ENCODE results near the gene CIAO2A. TPM values are rescaled to one million over a fixed set of nuclear protein-coding genes. Genes with fewer than 3 reads are reported as not detected.

The CIAO2A gene, protein sequence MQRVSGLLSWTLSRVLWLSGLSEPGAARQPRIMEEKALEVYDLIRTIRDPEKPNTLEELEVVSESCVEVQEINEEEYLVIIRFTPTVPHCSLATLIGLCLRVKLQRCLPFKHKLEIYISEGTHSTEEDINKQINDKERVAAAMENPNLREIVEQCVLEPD
- total RNA-seq (2021; ENCODE audit: unreplicated experiment) (89.8 TPM), Bru-seq, nascent RNA (percentile 83 among the genes with signal in this experiment), BruChase-seq, experiment 1, labeled RNA remaining after a 2-hour chase (percentile 80 among the genes with signal in this experiment), BruChase-seq, experiment 2, labeled RNA remaining after a 6-hour chase (percentile 86 among the genes with signal in this experiment)
- polyA plus RNA-seq (2012; ENCODE audit: insufficient read length): 84.6 TPM
- long read RNA-seq, transcript CIAO2A-202 (4 exons, 826 nt): minor isoform, 25 of 113 reads
- long read RNA-seq, transcript CIAO2A-201 (5 exons, 1,105 nt): major isoform, 54 of 113 reads
- long read RNA-seq, partial matches to known transcripts: 1 of 113 reads
- long read RNA-seq, other reads (novel, unspliced or antisense): 25 of 113 reads

DNA sequence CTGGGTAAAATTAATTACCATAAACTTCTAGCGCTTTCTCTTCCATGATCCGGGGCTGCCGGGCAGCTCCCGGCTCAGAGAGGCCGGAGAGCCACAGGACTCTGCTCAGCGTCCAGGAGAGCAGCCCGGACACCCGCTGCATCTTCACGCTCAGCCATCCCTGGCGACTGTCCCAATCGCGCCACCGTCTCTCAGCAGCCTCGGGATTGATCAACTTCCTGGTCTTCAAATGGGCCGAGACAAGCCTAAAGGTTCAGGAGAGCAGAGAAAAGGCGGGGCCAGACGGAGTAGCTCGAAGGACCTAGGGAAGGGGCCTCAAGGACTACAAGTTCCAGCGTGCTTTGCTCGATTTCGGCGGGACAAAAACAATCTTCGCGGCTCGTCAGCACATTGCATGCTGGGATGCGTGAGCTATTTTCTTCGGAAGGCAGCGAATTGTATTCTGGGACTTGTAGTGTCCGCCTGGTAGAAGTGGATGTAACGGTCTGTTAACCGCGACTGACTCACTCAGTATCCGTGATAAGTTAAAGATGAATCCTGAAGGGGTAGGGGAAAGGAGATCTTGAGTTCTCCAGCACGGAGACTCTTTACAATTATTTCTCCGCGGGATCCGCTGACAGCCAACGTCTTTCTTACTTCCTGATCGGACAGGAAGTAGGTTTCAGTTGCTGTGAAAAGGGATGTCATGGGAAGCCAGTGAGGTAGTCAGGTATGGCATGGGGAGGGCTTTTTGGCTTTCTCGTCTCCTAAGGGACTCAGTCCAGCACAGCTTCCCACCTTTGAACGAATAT, at the start of gene CIAO2A:
Gene CIAO2A, minus strand, starts transcription at position 212 of the 791 bp plus-strand sequence. Its CDS starts 70 bp downstream, at position 142.
- in situ Hi-C loops (cut with HindIII; ENCODE audit: low pct_unique_long_range_greater_than_20kb, low sequenced_read_pairs) (no loop called here), intact Hi-C loops (cut with micrococcal nuclease; ENCODE audit: unreplicated experiment) (no loop called here)
- ATAC-seq (peak; percentile 92), DNase-seq (ENCODE audit: low read depth, low spot score) (peak; percentile 99)
- no peaks in the 10 kb centered on the region for H3K9me3 ChIP-seq (ENCODE audit: control insufficient read depth, insufficient read depth, low read depth, low read length)
- H3K27ac ChIP-seq (ENCODE audit: low read length): peak within 1 kb of the TSS; percentile 99
- POLR2A ChIA-PET: interaction anchor here (0.5 to 0.8 kb wide), 5 partner anchors 11 to 706 kb away, joined by 3 to 9 read pairs (median 4); no protein-coding TSS in a partner anchor
- no TSS peak for BruUV-seq (replicated peaks)
- H3K4me3 ChIP-seq (ENCODE audit: low read depth in 2 of 2, low read length in 2 of 2): peak within 1 kb of the TSS; percentile 92 to 97
- no peaks in the 10 kb centered on the region for H3K27me3 ChIP-seq (ENCODE audit: control insufficient read depth, insufficient read depth, low read length)
- CTCF ChIA-PET: interaction anchor here (0.6 to 1.6 kb wide), 3 partner anchors 59 to 1787 kb away, joined by 3 to 12 read pairs (median 10); no protein-coding TSS in a partner anchor
- TF ChIP-seq SIN3A (IDR thresholded peaks at IDR 0.05; ENCODE audit: borderline replicate concordance, insufficient read depth, low read depth, low read length) (peak; percentile 70; the same call in 1 of the 2 replicates), TCF7L2 (IDR thresholded peaks at IDR 0.05; ENCODE audit: low read depth, low read length) (peak; percentile 94), POLR2AphosphoS5 (IDR thresholded peaks at IDR 0.05; ENCODE audit: low read depth, low read length) (peak; percentile 54)
- TF ChIP-seq, protein P1, sequence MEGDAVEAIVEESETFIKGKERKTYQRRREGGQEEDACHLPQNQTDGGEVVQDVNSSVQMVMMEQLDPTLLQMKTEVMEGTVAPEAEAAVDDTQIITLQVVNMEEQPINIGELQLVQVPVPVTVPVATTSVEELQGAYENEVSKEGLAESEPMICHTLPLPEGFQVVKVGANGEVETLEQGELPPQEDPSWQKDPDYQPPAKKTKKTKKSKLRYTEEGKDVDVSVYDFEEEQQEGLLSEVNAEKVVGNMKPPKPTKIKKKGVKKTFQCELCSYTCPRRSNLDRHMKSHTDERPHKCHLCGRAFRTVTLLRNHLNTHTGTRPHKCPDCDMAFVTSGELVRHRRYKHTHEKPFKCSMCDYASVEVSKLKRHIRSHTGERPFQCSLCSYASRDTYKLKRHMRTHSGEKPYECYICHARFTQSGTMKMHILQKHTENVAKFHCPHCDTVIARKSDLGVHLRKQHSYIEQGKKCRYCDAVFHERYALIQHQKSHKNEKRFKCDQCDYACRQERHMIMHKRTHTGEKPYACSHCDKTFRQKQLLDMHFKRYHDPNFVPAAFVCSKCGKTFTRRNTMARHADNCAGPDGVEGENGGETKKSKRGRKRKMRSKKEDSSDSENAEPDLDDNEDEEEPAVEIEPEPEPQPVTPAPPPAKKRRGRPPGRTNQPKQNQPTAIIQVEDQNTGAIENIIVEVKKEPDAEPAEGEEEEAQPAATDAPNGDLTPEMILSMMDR (IDR thresholded peaks at IDR 0.05): no peak
- TF ChIP-seq, protein P2, sequence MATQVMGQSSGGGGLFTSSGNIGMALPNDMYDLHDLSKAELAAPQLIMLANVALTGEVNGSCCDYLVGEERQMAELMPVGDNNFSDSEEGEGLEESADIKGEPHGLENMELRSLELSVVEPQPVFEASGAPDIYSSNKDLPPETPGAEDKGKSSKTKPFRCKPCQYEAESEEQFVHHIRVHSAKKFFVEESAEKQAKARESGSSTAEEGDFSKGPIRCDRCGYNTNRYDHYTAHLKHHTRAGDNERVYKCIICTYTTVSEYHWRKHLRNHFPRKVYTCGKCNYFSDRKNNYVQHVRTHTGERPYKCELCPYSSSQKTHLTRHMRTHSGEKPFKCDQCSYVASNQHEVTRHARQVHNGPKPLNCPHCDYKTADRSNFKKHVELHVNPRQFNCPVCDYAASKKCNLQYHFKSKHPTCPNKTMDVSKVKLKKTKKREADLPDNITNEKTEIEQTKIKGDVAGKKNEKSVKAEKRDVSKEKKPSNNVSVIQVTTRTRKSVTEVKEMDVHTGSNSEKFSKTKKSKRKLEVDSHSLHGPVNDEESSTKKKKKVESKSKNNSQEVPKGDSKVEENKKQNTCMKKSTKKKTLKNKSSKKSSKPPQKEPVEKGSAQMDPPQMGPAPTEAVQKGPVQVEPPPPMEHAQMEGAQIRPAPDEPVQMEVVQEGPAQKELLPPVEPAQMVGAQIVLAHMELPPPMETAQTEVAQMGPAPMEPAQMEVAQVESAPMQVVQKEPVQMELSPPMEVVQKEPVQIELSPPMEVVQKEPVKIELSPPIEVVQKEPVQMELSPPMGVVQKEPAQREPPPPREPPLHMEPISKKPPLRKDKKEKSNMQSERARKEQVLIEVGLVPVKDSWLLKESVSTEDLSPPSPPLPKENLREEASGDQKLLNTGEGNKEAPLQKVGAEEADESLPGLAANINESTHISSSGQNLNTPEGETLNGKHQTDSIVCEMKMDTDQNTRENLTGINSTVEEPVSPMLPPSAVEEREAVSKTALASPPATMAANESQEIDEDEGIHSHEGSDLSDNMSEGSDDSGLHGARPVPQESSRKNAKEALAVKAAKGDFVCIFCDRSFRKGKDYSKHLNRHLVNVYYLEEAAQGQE (IDR thresholded peaks at IDR 0.05; ENCODE audit: insufficient read depth in 1 of 2, low read depth in 2 of 2, low read length in 1 of 2): no peak
- H3K4me1 ChIP-seq (ENCODE audit: control insufficient read depth, insufficient read depth, low read length): peaks cover 32% of the 10 kb centered on the region
- H3K36me3 ChIP-seq (ENCODE audit: control insufficient read depth, insufficient read depth, low read length): peaks cover 3% of the 10 kb centered on the region; the same call in 1 of the 2 replicates

DNA sequence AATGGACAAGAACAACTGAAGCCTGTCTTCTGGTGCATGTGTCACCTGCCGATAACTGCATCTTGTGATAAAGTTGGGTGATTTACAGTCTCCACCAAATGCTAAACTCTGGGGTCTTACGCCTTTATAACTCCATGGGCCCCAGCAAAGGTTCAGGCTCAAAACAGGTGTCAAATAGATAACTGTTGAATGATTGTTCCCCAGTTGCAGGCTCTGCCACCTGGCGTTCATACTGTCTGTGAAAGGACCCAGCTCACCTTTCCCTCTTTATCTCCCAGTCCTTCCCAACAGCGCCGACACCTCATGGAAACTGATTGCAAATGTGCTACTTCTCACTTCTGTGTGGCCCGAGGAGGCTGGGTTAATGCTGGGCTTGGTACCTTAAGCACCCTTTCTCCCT, 49.6 kb upstream of the CIAO2A start:
- H3K27me3 ChIP-seq (ENCODE audit: control insufficient read depth, insufficient read depth, low read length): no peaks in the 10 kb centered on the region
- H3K9me3 ChIP-seq (ENCODE audit: control insufficient read depth, insufficient read depth, low read depth, low read length): no peaks in the 10 kb centered on the region
- ATAC-seq: no peak; the same call in 1 of the 2 replicates
- no peak overlapping the region for H3K27ac ChIP-seq (ENCODE audit: low read length)
- no peak for DNase-seq (ENCODE audit: low read depth, low spot score)
- intact Hi-C loops (cut with micrococcal nuclease; ENCODE audit: unreplicated experiment) (no loop called here), in situ Hi-C loops (cut with HindIII; ENCODE audit: low pct_unique_long_range_greater_than_20kb, low sequenced_read_pairs) (no loop called here)
- H3K36me3 ChIP-seq (ENCODE audit: control insufficient read depth, insufficient read depth, low read length): peaks cover 10% of the 10 kb centered on the region
- H3K4me1 ChIP-seq (ENCODE audit: control insufficient read depth, insufficient read depth, low read length): no peaks in the 10 kb centered on the region
- no peak overlapping the region for H3K4me3 ChIP-seq (ENCODE audit: low read depth in 2 of 2, low read length in 2 of 2)
- no TSS peak for BruUV-seq (replicated peaks)
- TF ChIP-seq POLR2AphosphoS5 (IDR thresholded peaks at IDR 0.05; ENCODE audit: low read depth, low read length): no peak
- TF ChIP-seq, protein P2 (IDR thresholded peaks at IDR 0.05; ENCODE audit: insufficient read depth in 1 of 2, low read depth in 2 of 2, low read length in 1 of 2): no peak
- TF ChIP-seq SIN3A (IDR thresholded peaks at IDR 0.05; ENCODE audit: borderline replicate concordance, insufficient read depth, low read depth, low read length): no peak
- TF ChIP-seq, protein P1 (IDR thresholded peaks at IDR 0.05): no peak
- no peak for TF ChIP-seq TCF7L2 (IDR thresholded peaks at IDR 0.05; ENCODE audit: low read depth, low read length)
- CTCF ChIA-PET: no interaction called here
- POLR2A ChIA-PET: interaction anchor here (0.6 kb wide), 1 partner anchor 137 kb away, joined by 5 read pairs; no protein-coding TSS in a partner anchor
